ENCODE results near the gene TDRD7.
A peak's percentile ranks its signal among the peaks of the same experiment; 100 is the strongest.

The TDRD7 gene

DNA sequence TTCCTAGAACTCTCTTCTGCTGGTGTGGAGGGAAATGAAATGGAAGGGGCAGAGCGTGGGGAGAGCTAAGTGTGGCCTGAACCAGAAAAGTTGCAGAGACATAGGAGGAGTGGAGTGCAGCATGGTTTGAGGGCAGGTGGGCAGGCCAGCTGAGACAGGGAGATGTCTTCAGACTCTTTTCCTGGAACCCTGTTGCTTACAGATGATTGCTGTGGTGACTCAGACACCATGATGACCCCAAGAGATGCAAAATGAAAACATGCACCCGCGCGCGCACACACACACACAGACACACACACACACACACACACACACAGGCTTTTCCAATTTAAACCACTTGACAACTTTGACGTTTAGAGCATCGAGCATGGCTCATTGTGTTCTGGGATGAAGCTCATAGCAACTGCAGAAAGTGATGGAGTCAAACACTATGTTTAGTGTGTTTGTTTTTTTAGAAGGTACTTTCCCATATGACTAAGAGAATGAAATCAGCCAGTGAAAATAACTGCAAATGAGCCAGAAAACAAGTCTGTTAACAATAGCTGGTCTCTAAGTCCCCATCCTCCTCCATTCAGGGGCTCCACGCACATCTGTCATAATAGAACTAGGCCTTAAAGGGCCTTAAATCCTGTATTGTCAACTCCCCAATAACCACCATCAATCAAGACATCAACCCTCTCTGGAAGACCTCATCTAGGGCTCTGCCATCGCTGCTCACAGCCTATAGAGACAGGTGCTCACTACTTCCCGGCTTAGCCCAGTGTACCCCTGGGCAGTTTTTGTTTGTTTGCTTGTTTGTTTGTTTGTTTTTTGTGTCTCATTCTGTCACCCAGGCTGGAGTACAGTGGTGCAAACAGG lies 99.1 kb downstream of the TDRD7 start:
- DNase-seq: no peak

GRCh38 chr9:97511655-97512427 lies 99.9 kb downstream of the TDRD7 start:
- no peak for DNase-seq

GRCh38 chr9:97512966-97513560 lies 101.2 kb downstream of the TDRD7 start:
- DNase-seq: no peak

GRCh38 chr9:97514531-97514930 lies 102.6 kb downstream of the TDRD7 start:
- DNase-seq: no peak

DNA sequence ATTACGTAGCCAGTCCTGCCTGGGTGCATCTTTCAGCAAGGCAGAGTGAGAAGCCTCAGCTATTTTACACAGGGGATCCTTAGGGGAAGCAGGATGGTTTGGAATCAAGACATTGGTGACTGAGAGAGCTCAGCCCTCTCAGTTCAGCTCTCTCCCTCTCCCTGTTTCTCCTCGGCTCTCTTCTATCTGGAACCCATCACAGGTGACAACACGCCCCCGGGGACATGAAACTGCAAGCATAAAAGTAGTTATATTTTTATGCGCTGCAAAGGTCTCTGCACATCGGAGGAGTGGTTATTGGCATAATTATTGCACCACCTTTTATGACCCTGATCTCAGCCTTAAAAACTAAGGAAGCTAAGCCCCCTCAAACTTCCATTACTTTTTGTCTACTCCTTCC lies 103.8 kb downstream of the TDRD7 start:
- DNase-seq: no peak

DNA sequence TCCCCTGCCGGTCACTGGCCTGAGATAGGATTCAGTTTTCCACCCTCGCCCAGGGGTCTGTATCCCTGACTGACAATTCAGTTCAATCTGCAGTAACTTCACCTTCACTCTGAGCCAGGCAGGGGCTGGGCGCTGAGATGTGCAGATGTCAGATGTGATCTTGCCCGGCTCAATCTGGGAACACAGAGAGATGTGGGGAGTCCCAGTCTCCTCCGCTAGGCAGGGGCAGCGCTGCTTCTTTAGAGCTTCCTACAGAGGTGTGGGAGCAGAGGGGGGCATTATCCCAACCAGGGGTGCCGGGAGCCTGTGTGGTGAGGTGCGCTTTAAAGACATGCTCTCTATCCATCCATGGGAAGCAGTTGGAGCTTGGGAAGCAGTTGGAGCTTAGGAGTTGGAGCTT lies 104.2 kb downstream of the TDRD7 start:
- no peak for DNase-seq

GRCh38 chr9:97517331-97518089 lies 105.6 kb downstream of the TDRD7 start:
- no peak for DNase-seq

GRCh38 chr9:97518166-97518908 lies 106.4 kb downstream of the TDRD7 start:
- no peak for DNase-seq

DNA sequence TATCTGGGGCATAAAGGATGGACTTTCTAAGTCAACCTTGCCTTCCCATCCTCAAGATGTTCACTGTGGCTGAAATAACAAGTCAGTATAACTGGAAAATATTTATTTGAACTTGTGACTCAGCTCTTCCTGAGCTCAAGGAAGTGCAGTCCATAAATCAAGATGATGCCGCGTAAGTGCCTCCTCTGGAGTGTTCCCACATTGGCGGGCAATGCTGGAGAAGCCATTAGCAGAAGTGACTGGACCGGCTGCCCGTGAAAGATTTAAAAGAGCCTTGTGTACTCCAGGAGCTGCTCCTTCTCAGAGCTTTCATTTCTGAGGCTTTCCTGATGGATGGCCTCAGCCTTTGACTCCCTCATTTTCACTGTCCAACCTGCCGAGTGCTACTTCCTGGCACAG lies 107.0 kb downstream of the TDRD7 start:
- DNase-seq: peak; percentile 61

- no peak for DNase-seq
Measured at GRCh38 chr9:97519441-97519970, 107.6 kb downstream of the TDRD7 start.

DNA sequence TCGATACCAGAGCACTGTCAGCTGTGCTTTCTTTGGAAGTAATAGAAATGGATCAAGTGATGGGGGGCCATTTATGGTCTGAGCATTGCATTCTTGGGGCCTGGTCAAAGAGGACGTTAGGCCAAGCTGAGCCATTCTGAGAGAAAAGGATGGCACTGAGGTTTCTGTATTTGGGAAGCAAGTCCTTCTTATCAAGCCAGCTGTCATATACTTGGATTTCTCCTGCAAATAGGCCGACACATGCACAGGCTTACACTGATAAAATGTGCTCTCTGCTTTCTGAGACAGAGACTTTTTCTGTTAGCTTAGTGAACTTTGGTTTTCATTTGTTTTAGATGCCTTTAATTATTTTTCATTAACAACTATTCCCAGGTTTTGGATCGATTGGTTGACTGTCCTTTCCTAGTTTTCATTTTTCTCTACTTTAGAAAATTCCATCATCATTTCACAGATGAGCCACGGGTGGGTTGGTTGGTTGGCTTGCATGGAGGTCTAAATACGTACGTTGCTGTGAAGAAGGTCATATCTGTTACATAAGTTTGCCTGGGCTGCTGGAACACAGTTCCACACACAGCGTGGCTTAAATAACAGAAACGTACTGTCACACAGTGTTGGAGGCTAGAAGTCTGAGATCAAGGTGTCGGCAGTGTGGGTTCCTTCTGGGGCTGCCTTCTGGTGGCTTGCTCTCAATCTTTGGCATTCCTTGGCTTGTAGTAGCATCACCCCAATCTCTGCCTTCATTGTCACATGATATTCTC lies 109.9 kb downstream of the TDRD7 start:
- no peak for DNase-seq

DNA sequence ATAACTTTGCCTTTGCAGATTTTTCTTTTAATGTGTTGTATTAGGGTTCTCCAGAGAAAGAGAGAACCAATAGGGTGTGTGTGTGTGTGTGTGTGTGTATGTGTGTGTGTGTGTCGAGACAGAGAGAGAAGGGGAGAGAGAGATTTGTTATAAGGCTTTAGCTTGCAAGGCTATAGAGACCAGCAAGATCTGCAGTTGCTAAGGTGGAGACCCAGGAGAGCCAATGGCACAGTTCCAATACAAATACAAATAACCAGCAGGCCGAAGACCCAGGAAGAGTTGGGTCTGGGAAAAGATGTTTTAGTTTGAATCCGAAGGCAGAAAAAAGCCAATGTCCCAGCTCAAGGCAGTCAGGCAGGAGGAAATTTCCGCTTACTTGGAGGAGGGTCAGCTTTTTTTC lies 112.5 kb downstream of the TDRD7 start:
- DNase-seq: no peak

DNA sequence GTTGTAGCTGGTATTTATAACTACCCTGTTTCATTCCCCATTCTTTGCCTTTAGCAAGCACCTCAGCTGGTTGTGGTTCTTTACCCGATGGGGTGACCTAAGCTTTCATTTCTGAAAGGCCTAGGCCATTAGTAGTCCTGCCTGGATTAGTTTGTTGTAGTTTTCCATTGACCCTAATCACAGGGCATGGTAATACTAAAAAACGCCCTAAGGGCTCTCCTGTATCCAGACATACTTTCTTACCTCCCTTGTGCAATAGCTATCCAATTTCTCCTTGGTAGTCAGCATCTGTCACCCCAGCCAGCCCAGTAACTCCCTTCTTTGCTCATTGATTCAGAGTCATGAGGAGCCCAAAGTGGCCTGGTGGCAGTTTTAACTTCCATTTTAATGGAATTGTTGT lies 113.6 kb downstream of the TDRD7 start:
- DNase-seq: no peak

- no peak for DNase-seq
Measured at GRCh38 chr9:97526895-97527575, 115.1 kb downstream of the TDRD7 start.

GRCh38 chr9:97527626-97528528 lies 116.0 kb downstream of the TDRD7 start:
- DNase-seq: no peak

GRCh38 chr9:97528529-97529230 lies 116.8 kb downstream of the TDRD7 start:
- DNase-seq: no peak

DNA sequence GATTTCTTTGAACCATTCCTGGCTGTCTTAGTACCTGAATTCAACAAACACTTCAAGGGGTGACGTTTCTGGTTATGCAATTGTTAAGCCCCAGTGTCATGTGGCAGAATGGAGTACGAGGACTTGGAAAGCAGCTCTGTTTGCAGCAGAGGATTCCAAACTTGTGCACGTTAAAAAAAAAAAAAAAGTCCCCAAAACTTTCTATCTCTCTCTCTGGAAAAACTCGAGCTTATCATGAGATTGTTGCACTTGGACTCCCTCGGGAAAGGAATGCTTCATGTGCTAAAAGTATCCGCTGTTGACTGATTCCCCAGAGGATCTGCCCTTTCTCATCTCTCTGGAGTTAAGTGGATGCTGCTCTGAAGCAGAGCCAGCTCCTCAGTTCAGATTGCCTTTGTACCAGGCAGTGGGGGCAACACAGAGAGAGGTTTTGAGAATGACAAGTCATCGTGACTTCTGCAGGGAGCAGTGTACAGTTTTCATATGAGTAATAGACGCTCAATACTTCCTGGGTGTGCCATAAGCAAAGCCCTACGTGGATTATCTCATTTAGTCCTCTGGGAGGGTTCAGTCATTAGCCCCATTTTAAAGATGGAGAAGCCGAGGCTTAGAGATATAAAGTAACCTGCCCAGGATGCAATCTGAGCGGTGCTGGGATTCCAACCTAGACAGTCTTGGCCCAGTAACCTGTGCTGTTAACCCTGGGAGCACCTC lies 117.6 kb downstream of the TDRD7 start:
- no peak for DNase-seq

- DNase-seq: no peak
Measured at GRCh38 chr9:97531888-97532376, 120.0 kb downstream of the TDRD7 start.
